Astrocyte (in vitro differentiated cells and primary cell): ENCODE data around the gene IGF2R.

Source experiments
- CTCF ChIP-seq: IDR thresholded peaks from 2 replicates; pipeline ENCODE4 v1.5.1; 2011; ENCODE audit warnings: low read depth, mild to moderate bottlenecking, inconsistent platforms, low read length, moderate library complexity; ENCODE audit not compliant: insufficient read depth
- EZH2 ChIP-seq: IDR thresholded peaks from 2 replicates; pipeline ENCODE4 v1.6.1; 2012; ENCODE audit warnings: mild to moderate bottlenecking, low read length, inconsistent platforms; ENCODE audit not compliant: insufficient read depth

- no peak for TF ChIP-seq CTCF
- TF ChIP-seq EZH2 = no peak
Observed at GRCh38 chr6:160013987-160014868, 45.3 kb downstream of the IGF2R start.
